GM10248 (cell line): ENCODE results near the gene ABCF2.

Experiments
- CTCF ChIA-PET: fragments of 300-600 bp; sonication (Branson Sonifier 250); formaldehyde crosslinking; extraction: SDS; loops from one replicate; lab custom pipeline; 2021; ENCODE audit warnings: antibody characterized with exemption; lab: Yijun Ruan, JAX
- POLR2A ChIA-PET: fragments of 350-650 bp; sonication (Branson Sonifier 250); formaldehyde crosslinking; extraction: SDS; loops from one replicate; lab custom pipeline; 2020; ENCODE audit warnings: antibody characterized with exemption; lab: Yijun Ruan, JAX
- DNase-seq: peaks from one replicate; pipeline ENCODE4 v3.0.0; 2012; ENCODE audit errors: extremely low spot score
- CTCF ChIP-seq: IDR thresholded peaks from 2 replicates; pipeline ENCODE4 v1.5.1; 2012; ENCODE audit warnings: mild to moderate bottlenecking, low read depth; ENCODE audit errors: extremely low read depth, missing control alignments, control extremely low read depth

Gene ABCF2

GRCh38 chr7:151243408-151244195 is 16.6 kb upstream of the ABCF2 start:
- DNase-seq: no peak
- ChIA-PET CTCF (interaction anchor here (0.7 to 6.6 kb wide), 52 partner anchors 9 to 389 kb away, joined by 3 to 78 read pairs (median 4); partner anchors contain the start of genes ABCF2, CHPF2, GBX1 and NUB1), POLR2A (interaction anchor here (0.6 to 2.9 kb wide), 2 partner anchors 11 to 511 kb away, joined by 5 to 13 read pairs; partner anchors contain the start of gene CHPF2)
- no peak for TF ChIP-seq CTCF

- CTCF ChIA-PET: interaction anchor here (0.9 to 6.6 kb wide), 15 partner anchors 8 to 133 kb away, joined by 3 to 78 read pairs (median 5); partner anchors contain the start of genes ABCF2, CHPF2, GBX1 and NUB1
These were observed 16.0 kb upstream of the ABCF2 start for GRCh38 chr7:151243045-151243349.

GRCh38 chr7:151242159-151243044 is 15.4 kb upstream of the ABCF2 start:
- no peak for DNase-seq
- TF ChIP-seq CTCF: no peak
- ChIA-PET CTCF (interaction anchor here (0.9 to 6.6 kb wide), 12 partner anchors 8 to 132 kb away, joined by 3 to 78 read pairs (median 8); partner anchors contain the start of genes ABCF2, CHPF2 and GBX1), POLR2A (interaction anchor here (2.9 kb wide), 1 partner anchor 10 kb away, joined by 13 read pairs; the partner anchor contains the start of gene CHPF2)

More at GRCh38 chr7:151243045-151243349, 16.0 kb upstream of the ABCF2 start:
- no peak for TF ChIP-seq CTCF
- DNase-seq: no peak
- POLR2A ChIA-PET: interaction anchor here (0.6 to 2.9 kb wide), 2 partner anchors 10 to 511 kb away, joined by 5 to 13 read pairs; partner anchors contain the start of gene CHPF2

- TF ChIP-seq CTCF: no peak
- ChIA-PET POLR2A (interaction anchor here (2.9 kb wide), 1 partner anchor 9 kb away, joined by 13 read pairs; the partner anchor contains the start of gene CHPF2), CTCF (interaction anchor here (1.1 to 3.8 kb wide), 6 partner anchors 16 to 131 kb away, joined by 3 to 47 read pairs (median 12); partner anchors contain the start of gene ABCF2)
- DNase-seq: no peak
These were observed 14.7 kb upstream of the ABCF2 start for GRCh38 chr7:151241755-151242096.

GRCh38 chr7:151240942-151241754 is 14.1 kb upstream of the ABCF2 start:
- no peak for TF ChIP-seq CTCF
- no peak for DNase-seq
- ChIA-PET CTCF (interaction anchor here (1.3 to 3.8 kb wide), 4 partner anchors 14 to 122 kb away, joined by 3 to 28 read pairs (median 12); partner anchors contain the start of gene ABCF2), POLR2A (interaction anchor here (2.9 kb wide), 1 partner anchor 8 kb away, joined by 13 read pairs; the partner anchor contains the start of gene CHPF2)
